GM19023 (cell line): Measurements from ENCODE around the gene C2orf74.
"Not testable (repeated sequence)": the region's sequence is repeated elsewhere in the genome, so short reads cannot be mapped to it uniquely, and the experiment has no call there.

Source experiments
- ATAC-seq: cut with Tn5 transposase; IDR thresholded peaks from one replicate; pipeline ENCODE4 v1.9.1; 2021; ENCODE audit warnings: mild to moderate bottlenecking, moderate library complexity; ENCODE audit not compliant: unreplicated experiment

The C2orf74 gene

DNA sequence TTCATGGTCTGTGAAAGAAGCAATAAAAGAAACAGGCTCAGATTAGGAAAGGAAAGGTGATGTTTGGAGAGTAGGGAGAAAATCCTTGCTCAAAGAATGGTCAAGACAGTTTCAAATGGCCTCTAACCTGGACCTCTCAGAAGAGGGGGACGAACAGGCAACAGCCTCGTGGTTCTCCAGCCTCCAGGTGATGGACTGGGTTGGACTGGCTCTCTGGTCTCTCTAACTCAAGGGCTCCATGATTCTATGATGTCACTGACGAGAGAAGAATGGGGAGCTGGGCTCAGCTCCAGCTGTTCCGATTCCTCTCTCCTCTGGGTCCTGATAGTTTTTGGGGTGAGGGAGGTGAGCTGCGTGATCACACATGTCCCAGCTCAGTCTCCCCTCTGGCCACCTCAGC, at the start of gene C2orf74:
TSS of gene C2orf74 (plus strand) at position 301 of the 400 bp plus-strand sequence. CDS start 327 bp downstream, outside the sequence.
- no peak for ATAC-seq

GRCh38 chr2:61114147-61114546, 47.8 kb upstream of the C2orf74 start:
- no peak for ATAC-seq

- ATAC-seq, result no peak
Observed at GRCh38 chr2:61116302-61116701, 45.7 kb upstream of the C2orf74 start.

GRCh38 chr2:61117534-61117933, 44.5 kb upstream of the C2orf74 start:
- peak; percentile 55 for ATAC-seq

GRCh38 chr2:61125123-61125710, 36.8 kb upstream of the C2orf74 start:
- no peak for ATAC-seq

DNA sequence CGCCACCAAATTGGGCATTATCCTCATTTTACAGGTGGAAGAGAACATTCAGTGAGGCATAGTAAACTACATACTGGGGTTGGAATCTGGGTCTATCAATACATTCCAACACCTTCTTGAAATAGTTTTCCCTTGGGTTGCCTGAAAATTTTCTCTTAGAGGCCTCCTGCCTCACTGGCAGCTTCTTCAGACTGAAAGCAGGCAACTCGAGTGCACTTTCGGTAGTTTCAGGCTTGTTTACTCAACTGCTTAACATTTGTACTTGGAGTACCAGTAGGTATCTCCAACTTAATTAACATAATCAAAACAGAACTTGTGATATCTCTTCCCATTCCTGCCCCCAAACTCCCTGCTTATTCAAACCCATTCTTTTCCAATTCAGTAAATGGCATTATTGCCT, 36.2 kb upstream of the C2orf74 start:
- no peak for ATAC-seq

GRCh38 chr2:61128122-61128521, 33.9 kb upstream of the C2orf74 start:
- not testable (repeated sequence) for ATAC-seq

DNA sequence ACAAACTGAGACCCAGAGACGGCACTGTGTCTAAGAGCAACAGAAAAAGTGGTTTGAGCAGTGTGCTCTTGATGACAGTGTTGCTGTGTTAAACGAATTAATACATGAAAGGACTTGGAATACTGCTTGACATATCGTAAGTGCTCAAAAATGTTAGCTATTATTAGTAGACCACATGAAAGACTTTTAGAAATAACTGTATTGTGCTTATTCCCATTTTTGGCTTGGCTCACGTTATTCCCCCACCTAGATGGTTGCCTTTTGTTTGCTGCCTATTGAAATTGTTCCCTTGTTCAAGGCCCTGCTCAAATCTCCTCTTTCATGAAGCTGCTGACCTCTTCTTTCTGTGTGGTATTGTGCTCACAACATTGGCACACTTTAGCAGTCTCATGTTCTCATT, 27.8 kb upstream of the C2orf74 start:
- no peak for ATAC-seq

GRCh38 chr2:61135510-61135909, 26.5 kb upstream of the C2orf74 start:
- no peak for ATAC-seq

- ATAC-seq, result no peak
Observed at GRCh38 chr2:61138859-61139258, 23.1 kb upstream of the C2orf74 start.

GRCh38 chr2:61141151-61141550, 20.8 kb upstream of the C2orf74 start:
- no peak for ATAC-seq

GRCh38 chr2:61144697-61145268, 17.2 kb upstream of the C2orf74 start:
- peak; percentile 91 for ATAC-seq

DNA sequence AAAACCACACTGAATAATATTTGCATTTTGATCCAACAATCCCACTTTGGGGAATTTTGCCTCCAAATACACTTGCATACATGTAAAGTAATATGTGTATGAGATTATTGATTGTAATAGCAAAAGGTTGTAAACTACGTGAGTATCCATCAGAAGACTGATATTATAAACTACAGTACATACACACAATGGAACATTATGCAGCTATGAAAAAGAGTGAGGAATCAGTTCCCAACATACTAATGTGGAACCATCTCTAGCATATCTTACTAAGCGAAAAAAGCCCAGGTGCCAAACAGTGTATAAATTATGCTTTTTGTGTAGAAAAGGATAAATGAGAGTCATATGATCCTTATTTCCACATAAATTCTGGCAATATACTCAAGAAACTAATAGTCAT, 16.0 kb upstream of the C2orf74 start:
- ATAC-seq, result no peak

DNA sequence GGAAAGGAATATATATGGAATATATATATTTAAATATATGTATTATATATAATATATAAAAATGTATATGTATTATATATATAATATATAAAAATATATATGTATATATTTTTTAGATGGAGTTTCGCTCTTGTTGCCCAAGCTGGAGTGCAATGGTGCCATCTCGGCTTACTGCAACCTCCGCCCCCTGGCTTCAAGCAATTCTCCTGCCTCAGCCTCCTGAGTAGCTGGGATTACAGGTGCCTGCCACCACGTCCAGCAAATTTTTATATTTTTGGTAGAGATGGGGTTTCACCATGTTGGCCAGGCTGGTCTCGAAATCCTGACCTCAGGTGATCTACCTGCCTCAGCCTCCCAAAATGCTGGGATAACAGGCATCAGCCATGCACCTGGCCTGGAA, 13.9 kb upstream of the C2orf74 start:
- not testable (repeated sequence) for ATAC-seq

- no peak for ATAC-seq
Observed at GRCh38 chr2:61149074-61149473, 12.9 kb upstream of the C2orf74 start.

DNA sequence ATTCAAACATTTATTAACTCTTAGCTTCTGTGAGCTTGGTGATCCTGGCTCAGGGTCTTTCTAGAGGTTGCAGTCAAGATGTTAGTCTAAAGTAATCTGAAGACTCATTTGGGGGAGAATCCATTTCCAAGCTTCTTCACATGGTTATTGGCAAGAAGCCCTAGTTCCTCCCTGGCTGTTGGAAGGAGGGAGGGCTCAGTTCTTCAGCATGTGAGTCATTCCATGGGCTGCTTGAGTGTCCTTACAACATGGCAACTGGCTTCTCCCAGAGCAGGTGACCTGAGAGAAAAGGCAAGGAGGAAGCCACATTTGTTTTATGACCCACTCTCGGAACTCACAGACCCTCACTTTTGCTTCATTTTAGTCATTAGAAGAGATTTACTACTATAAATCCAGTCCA, 10.6 kb upstream of the C2orf74 start:
- ATAC-seq, result no peak

DNA sequence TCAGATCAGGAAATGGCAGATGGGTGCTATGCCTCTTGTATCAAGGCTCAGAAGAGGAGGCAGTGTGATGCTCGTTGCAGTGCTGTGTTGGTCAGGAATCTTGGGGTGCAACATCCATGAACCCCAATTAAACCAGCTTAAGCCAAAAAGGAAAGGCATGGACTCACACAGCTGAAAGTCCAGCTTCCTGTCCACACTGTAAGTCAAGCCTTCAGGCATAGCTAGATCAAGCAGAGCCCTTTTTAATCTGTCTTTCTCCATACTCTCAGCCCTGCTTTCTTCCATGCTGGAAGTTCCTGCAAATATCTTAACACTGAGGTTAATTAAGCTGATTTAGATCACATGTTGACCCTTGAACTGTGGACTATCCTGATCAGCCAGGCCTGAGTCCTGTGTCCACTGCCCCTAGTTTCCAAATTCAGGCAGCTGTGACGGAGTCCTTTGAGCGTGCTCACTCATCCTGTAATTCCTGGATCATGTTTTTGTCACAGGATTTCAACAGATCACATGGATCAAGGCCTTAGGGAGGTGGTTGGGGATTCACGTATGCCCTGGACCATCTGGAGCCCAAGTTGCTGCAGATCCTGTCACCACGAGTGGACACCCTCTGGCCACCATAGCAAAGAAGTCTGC, 4.5 kb upstream of the C2orf74 start:
- no peak for ATAC-seq

GRCh38 chr2:61158356-61158955, 3.5 kb upstream of the C2orf74 start:
- no peak for ATAC-seq

- no peak for ATAC-seq
Observed at GRCh38 chr2:61162721-61163120, 733 bp downstream of the C2orf74 start.

- ATAC-seq, result not testable (repeated sequence)
Observed at GRCh38 chr2:61165082-61165481, 3.1 kb downstream of the C2orf74 start.

GRCh38 chr2:61165946-61166345, 4.0 kb downstream of the C2orf74 start:
- ATAC-seq, result no peak

- ATAC-seq, result no peak
Observed at GRCh38 chr2:61167579-61167978, 5.6 kb downstream of the C2orf74 start.
